Thymus (tissue), 11 donors: ENCODE results near the gene MRTFB. TPM values are rescaled to one million over a fixed set of nuclear protein-coding genes. Genes with fewer than 3 reads are reported as not detected.

Experiments
- DNase-seq, 9 donors: peaks; one replicate each; pipeline ENCODE4 v3.0.0-alpha.2; 2013; ENCODE audit warnings: low spot score in 9 of 9, low read depth in 6 of 9, missing footprints in 1 of 9
- H3K27ac ChIP-seq, 2 donors: one replicate each; pipeline ENCODE4 v1.5.1; 2013; ENCODE audit warnings: control low read depth in 1 of 2, low read depth in 1 of 2, low read length in 1 of 2, mild to moderate bottlenecking in 1 of 2, moderate library complexity in 1 of 2
- H3K27me3 ChIP-seq, 2 donors: one replicate each; pipeline ENCODE4 v1.5.1; 2013; ENCODE audit warnings: low read length in 1 of 2; ENCODE audit not compliant: control insufficient read depth in 2 of 2, insufficient read depth in 1 of 2
- H3K36me3 ChIP-seq, 2 donors: one replicate each; pipeline ENCODE4 v1.5.1; 2013; ENCODE audit warnings: low read length in 1 of 2, mild to moderate bottlenecking in 1 of 2, moderate library complexity in 1 of 2; ENCODE audit not compliant: control insufficient read depth in 2 of 2, insufficient read depth in 2 of 2
- H3K4me1 ChIP-seq, 2 donors: one replicate each; pipeline ENCODE4 v1.5.1; 2013; ENCODE audit warnings: low read length in 2 of 2; ENCODE audit not compliant: control insufficient read depth in 2 of 2, insufficient read depth in 2 of 2
- H3K4me3 ChIP-seq, 2 donors: one replicate each; pipeline ENCODE4 v1.5.1; 2013; ENCODE audit warnings: low read length in 2 of 2, control low read depth in 1 of 2, mild to moderate bottlenecking in 1 of 2
- H3K9me3 ChIP-seq, 2 donors: one replicate each; pipeline ENCODE4 v1.5.1; 2013; ENCODE audit warnings: low read length in 1 of 2, mild to moderate bottlenecking in 1 of 2; ENCODE audit not compliant: control insufficient read depth in 2 of 2, insufficient read depth in 1 of 2
- WGBS: extraction: QIAGEN DNeasy Blood & Tissue Kit; methylation state at CpG from one replicate; pipeline ENCODE4 v1.1.7; 2013; 5-methylcytosine and 5-hydroxymethylcytosine counted together
- polyA plus RNA-seq: library from polyadenylated mRNA; stranded (reverse); fragments of 200-250 nt; gene quantifications from one replicate; pipeline ENCODE4 v1.2.3, GENCODE V29; 2013
- total RNA-seq: library from RNA; stranded (reverse); fragments of 120-200 nt; gene quantifications from one replicate; pipeline ENCODE4 v1.2.4, GENCODE V29; 2013
- donor health status: healthy.

MRTFB gene
- total and polyA plus RNA-seq, 2 donors, result 8.3 to 10.7 TPM

GRCh38 chr16:14264327-14264943 is 193.3 kb downstream of the MRTFB start:
- H3K27me3 ChIP-seq, result no peaks in the 10 kb centered on the region
- no peaks in the 10 kb centered on the region for H3K9me3 ChIP-seq
- 97% methylated on average over 3 of the region's 3 CpGs for WGBS
- peaks cover 21 to 24% of the 10 kb centered on the region in 2 donors for H3K36me3 ChIP-seq
- no peak overlapping the region for H3K4me3 ChIP-seq
- H3K4me1 ChIP-seq, result no peaks in the 10 kb centered on the region
- H3K27ac ChIP-seq, result no peak overlapping the region
- DNase-seq, result no peak

- Histone ChIP-seq H3K36me3 (peaks cover 5 to 8% of the 10 kb centered on the region in 2 donors), H3K4me1 (no peaks in the 10 kb centered on the region), H3K4me3 (no peak overlapping the region), H3K27ac (no peak overlapping the region), H3K9me3 (no peaks in the 10 kb centered on the region), H3K27me3 (no peaks in the 10 kb centered on the region)
- DNase-seq, result no peak
- WGBS, result 98% methylated on average over 7 of the region's 7 CpGs
Measured at GRCh38 chr16:14268073-14268472, 197.0 kb downstream of the MRTFB start.

DNA sequence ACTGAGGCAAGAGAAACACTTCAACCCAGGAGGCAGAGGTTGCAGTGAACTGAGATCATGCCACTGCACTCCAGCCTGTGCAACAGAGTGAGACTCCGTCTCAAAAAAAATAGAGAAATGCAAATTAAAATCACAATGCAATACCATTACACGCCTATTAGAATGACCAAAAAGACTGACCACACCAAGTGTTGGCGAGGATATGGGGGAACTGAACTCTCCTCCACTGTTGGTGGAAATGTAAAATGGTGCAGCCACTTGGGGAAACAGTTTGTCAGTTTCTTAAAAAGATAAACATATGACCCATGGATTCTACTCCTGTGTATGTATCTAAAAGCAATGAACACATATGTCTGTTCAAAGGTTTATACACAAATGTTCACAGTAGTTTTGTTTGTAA is 204.8 kb downstream of the MRTFB start:
- Histone ChIP-seq H3K4me3 (no peak overlapping the region), H3K27me3 (no peaks in the 10 kb centered on the region), H3K4me1 (no peaks in the 10 kb centered on the region), H3K36me3 (no peaks in the 10 kb centered on the region), H3K9me3 (no peaks in the 10 kb centered on the region), H3K27ac (no peak overlapping the region)
- DNase-seq, result no peak
- 98% methylated on average over 3 of the region's 3 CpGs for WGBS

DNA sequence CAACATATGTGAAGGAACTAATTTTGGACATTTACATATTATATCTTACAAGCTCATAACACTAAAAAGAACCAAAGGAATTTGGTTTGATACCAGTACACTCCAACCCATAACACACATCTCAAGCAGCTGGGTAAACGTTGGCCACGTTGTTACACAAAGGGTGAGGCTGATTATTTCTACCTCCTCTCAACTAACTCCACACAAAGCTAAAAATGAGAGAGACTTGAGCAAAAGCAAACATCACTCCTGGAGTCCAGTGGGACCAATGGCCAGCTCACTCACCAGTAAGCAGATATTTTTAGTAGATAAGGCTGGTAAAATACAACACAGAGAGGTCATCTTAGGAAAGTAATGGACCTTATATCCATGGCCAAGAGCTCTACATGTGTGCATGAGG is 207.6 kb downstream of the MRTFB start:
- no peaks in the 10 kb centered on the region for H3K36me3 ChIP-seq
- H3K27me3 ChIP-seq, result no peaks in the 10 kb centered on the region
- no peak overlapping the region for H3K4me3 ChIP-seq
- DNase-seq, result no peak
- H3K27ac ChIP-seq, result no peak overlapping the region
- WGBS, result 86% methylated on average over 2 of the region's 2 CpGs
- peaks cover 0 to 8% of the 10 kb centered on the region in 2 donors for H3K4me1 ChIP-seq
- H3K9me3 ChIP-seq, result no peaks in the 10 kb centered on the region

- Histone ChIP-seq H3K27me3 (no peaks in the 10 kb centered on the region), H3K36me3 (no peaks in the 10 kb centered on the region), H3K9me3 (no peaks in the 10 kb centered on the region), H3K27ac (no peak overlapping the region), H3K4me1 (peaks cover 7 to 12% of the 10 kb centered on the region in 2 donors), H3K4me3 (no peak overlapping the region)
- DNase-seq, result no peak
- 97% methylated on average over 2 of the region's 2 CpGs for WGBS
Measured at GRCh38 chr16:14280541-14280940, 209.4 kb downstream of the MRTFB start.

- Histone ChIP-seq H3K27ac (no peak overlapping the region), H3K4me3 (no peak overlapping the region), H3K36me3 (no peaks in the 10 kb centered on the region), H3K9me3 (no peaks in the 10 kb centered on the region), H3K27me3 (no peaks in the 10 kb centered on the region), H3K4me1 (peaks cover 7 to 21% of the 10 kb centered on the region in 2 donors)
- no peak for DNase-seq
- 95% methylated on average over 7 of the region's 7 CpGs for whole genome bisulfite sequencing
Measured at GRCh38 chr16:14283786-14284185, 212.7 kb downstream of the MRTFB start.

DNA sequence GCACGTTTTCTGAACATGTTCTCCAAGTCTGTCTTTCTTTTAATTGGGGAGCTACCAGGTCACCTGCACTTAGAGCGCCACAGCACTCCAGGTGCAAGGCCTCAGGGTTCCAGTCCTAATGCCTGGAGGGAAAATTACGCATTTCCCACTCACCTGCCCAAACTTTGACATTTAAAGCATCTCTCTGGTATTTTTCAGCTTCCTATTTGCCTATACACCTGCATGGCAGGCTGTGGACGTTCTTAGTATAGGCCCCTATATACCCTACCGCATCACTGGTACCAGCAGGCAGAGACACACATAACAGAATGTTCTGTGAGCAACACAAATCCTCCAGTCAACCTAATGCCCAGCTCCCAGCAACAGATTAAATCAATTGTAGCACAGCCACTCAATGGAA is 213.3 kb downstream of the MRTFB start:
- 93% methylated on average over 5 of the region's 5 CpGs for WGBS
- Histone ChIP-seq H3K4me3 (no peak overlapping the region), H3K36me3 (no peaks in the 10 kb centered on the region), H3K4me1 (peaks cover 7 to 21% of the 10 kb centered on the region in 2 donors), H3K27me3 (no peaks in the 10 kb centered on the region), H3K27ac (no peak overlapping the region), H3K9me3 (peaks cover 0 to 1% of the 10 kb centered on the region in 2 donors)
- no peak for DNase-seq

- DNase-seq, result no peak
- under 1% methylated on average over 23 of the region's 23 CpGs for WGBS
- Histone ChIP-seq H3K27me3 (no peaks in the 10 kb centered on the region), H3K9me3 (peaks cover 2 to 7% of the 10 kb centered on the region in 2 donors), H3K36me3 (no peaks in the 10 kb centered on the region), H3K4me3 (peak overlapping the region; percentile 68 to 94), H3K4me1 (peaks cover 7 to 21% of the 10 kb centered on the region in 2 donors), H3K27ac (peak overlapping the region; percentile 68 to 81)
Measured at GRCh38 chr16:14284930-14285512, 213.9 kb downstream of the MRTFB start.

GRCh38 chr16:14285513-14286367 is 214.6 kb downstream of the MRTFB start:
- peaks cover 2 to 7% of the 10 kb centered on the region in 2 donors for H3K9me3 ChIP-seq
- H3K36me3 ChIP-seq, result no peaks in the 10 kb centered on the region
- peak in 8 of 9 donors; percentile 88 to 99 (median 94) for DNase-seq
- peak overlapping the region; percentile 68 to 94 for H3K4me3 ChIP-seq
- peak overlapping the region; percentile 68 to 81 for H3K27ac ChIP-seq
- under 1% methylated on average over 72 of the region's 72 CpGs for WGBS
- H3K27me3 ChIP-seq, result no peaks in the 10 kb centered on the region
- H3K4me1 ChIP-seq, result peaks cover 7 to 21% of the 10 kb centered on the region in 2 donors
